Body of pancreas (tissue), 4 donors: Measurements from ENCODE around the gene RAD51B.

Experiments used
- POLR2A ChIP-seq, 3 donors: fragments of 450-650 bp; IDR thresholded peaks; one replicate each; pipeline ENCODE4 v1.6.1; 2016; ENCODE audit warnings: antibody characterized with exemption in 3 of 3, mild to moderate bottlenecking in 2 of 3
- TF ChIP-seq, protein P1 (sequence below), 7 experiments: fragments of 450-650 bp in 4 of 7; fragments of 200-600 bp in 3 of 7; sonication (generic) in 3 of 7; IDR thresholded peaks; one replicate each; pipeline ENCODE4 v1.5.1; 2016 to 2019; ENCODE audit warnings: antibody characterized with exemption in 7 of 7

DNA sequence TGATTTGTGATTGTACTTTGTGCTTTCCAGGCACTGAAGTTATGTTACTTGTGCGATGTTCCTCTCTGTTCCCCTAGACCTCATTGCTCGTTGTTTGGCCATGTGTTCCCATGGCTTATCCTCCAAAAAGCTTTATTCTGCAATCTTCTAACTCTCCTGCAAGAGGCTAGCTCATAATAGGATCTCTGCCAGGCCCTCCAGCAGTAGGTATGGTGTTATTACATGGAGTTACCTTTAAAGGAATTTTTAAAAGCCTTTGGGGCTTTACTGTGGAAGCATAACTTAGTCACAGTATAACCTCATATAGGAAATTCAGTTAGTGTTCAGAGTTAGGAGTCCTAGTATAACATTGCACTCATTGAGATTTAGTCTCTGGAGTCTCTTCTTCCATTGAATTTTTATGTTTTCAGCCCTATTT, 292.3 kb downstream of the RAD51B start:
- TF ChIP-seq, protein P1, sequence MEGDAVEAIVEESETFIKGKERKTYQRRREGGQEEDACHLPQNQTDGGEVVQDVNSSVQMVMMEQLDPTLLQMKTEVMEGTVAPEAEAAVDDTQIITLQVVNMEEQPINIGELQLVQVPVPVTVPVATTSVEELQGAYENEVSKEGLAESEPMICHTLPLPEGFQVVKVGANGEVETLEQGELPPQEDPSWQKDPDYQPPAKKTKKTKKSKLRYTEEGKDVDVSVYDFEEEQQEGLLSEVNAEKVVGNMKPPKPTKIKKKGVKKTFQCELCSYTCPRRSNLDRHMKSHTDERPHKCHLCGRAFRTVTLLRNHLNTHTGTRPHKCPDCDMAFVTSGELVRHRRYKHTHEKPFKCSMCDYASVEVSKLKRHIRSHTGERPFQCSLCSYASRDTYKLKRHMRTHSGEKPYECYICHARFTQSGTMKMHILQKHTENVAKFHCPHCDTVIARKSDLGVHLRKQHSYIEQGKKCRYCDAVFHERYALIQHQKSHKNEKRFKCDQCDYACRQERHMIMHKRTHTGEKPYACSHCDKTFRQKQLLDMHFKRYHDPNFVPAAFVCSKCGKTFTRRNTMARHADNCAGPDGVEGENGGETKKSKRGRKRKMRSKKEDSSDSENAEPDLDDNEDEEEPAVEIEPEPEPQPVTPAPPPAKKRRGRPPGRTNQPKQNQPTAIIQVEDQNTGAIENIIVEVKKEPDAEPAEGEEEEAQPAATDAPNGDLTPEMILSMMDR (IDR thresholded peaks at IDR 0.05), result no peak
- TF ChIP-seq POLR2A (IDR thresholded peaks at IDR 0.05), result no peak
